ENCODE data around the gene ZDHHC13.
"Not testable (repeated sequence)": the region's sequence is repeated elsewhere in the genome, so short reads cannot be mapped to it uniquely, and the experiment has no call there.

The ZDHHC13 gene

DNA sequence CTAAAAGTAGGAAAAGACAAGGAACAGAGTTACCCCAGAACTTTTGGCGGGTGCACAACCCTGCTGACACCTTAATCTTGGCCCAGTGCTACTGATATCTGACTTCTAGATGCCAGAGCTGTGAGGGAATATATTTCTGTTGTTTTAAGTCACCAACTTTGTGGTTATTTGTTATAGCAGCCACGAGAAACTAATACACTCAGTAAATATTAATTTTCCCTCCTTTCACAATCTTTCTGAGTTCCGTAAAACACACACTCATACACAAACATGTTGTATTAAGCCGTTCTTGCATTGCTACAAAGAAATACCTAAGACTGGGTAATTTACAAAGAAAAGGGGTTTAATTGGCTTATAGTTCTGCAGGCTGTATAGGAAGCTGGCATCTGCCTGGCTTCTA, 16.1 kb upstream of the ZDHHC13 start:
- DNase-seq (ENCODE audit: low read depth) = no peak

GRCh38 chr11:19101796-19102520, 15.0 kb upstream of the ZDHHC13 start:
- no peak for DNase-seq (ENCODE audit: low read depth)

- DNase-seq (ENCODE audit: low read depth) = no peak
These were observed 14.5 kb upstream of the ZDHHC13 start for GRCh38 chr11:19102521-19102900.

- DNase-seq (ENCODE audit: low read depth) = no peak
These were observed 12.0 kb upstream of the ZDHHC13 start for GRCh38 chr11:19105011-19105410.

DNA sequence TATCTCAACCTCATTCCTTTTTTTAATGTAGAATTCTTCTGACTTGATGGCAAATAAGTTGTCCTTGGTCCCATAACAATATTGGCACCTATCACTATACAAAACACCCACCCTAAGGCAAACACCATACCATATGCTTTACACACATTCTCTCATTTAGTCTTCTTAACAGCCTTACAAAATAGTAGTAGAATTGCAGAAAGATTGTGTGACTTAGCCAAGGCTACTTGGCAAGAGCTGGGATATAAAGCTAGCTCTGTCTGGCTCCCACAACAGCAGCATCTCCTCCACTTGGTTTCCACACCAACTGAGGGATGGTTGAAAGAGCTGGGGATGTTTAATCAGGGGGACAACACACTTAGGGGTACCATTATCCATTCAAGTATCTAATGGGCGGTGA, 9.8 kb upstream of the ZDHHC13 start:
- DNase-seq (ENCODE audit: low read depth) = no peak

- DNase-seq (ENCODE audit: low read depth) = no peak
These were observed 6.7 kb upstream of the ZDHHC13 start for GRCh38 chr11:19110295-19110694.

- no peak for DNase-seq (ENCODE audit: low read depth)
These were observed 5.2 kb upstream of the ZDHHC13 start for GRCh38 chr11:19111809-19112208.

- DNase-seq (ENCODE audit: low read depth) = no peak
These were observed 545 bp upstream of the ZDHHC13 start for GRCh38 chr11:19116276-19116970.

DNA sequence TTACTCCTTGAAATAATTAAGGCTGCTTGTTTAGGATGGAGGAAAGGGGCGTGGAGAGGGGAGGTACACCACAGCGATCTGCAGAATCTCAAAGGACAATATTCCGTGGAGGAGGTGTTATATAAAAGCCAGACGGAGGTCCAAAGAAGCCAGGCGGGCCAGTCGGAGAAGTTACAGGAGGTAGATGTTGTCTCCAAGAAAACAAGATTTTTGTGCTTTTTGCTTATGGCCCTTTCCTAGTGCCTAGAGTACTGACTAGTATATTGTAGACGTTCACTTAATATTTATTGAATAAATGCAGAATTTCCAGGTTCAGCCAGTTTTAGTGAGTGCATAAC, 761 bp downstream of the ZDHHC13 start:
- no peak for DNase-seq (ENCODE audit: low read depth)

DNA sequence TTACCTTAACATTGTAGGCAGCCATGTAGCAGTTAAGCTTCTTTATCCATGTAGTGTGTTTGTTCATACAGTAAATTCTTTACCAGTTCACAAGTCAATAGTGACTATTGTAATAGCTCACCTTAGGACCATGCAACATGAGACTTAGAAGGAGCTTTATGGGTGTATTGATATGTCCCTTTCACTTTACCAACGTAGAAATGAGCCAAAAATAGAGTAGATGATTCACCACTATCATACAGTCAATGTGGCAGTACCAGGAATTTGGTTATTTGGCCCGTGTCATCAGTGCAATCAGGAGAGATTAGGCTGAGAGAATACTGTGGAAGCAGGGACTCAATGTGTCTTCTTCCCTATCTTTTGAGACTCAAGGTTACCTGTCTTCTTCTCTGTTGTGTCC, 4.7 kb downstream of the ZDHHC13 start:
- no peak for DNase-seq (ENCODE audit: low read depth)

DNA sequence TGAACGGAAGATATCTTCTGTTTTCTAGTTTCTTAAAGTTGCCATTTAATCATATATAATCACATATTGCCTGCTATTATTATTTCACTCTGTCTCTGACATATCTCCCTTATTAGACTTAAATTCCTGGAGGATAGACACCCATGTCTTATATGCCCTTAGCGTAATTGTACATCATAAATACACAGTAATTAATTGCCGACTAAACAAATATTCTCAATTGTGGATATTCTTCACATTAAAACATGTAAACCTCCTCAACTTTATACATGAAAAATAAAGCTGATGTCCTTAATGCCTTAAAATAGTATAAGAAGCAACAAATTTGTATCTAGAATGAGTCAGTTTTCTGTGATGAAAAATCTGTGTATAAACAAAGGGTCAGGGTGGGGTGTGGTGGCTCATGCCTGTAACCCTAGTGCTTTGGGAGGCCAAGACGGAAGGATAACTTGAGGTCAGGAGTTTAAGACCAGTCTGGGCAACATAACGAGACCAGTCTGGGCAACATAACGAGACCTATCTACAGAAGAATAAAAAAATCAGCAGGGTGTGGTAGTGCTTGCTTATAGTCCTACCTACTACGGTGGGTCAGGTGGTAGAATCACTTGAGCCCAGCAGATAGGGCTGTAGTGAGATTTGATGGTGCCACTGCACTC, 6.1 kb downstream of the ZDHHC13 start:
- no peak for DNase-seq (ENCODE audit: low read depth)

DNA sequence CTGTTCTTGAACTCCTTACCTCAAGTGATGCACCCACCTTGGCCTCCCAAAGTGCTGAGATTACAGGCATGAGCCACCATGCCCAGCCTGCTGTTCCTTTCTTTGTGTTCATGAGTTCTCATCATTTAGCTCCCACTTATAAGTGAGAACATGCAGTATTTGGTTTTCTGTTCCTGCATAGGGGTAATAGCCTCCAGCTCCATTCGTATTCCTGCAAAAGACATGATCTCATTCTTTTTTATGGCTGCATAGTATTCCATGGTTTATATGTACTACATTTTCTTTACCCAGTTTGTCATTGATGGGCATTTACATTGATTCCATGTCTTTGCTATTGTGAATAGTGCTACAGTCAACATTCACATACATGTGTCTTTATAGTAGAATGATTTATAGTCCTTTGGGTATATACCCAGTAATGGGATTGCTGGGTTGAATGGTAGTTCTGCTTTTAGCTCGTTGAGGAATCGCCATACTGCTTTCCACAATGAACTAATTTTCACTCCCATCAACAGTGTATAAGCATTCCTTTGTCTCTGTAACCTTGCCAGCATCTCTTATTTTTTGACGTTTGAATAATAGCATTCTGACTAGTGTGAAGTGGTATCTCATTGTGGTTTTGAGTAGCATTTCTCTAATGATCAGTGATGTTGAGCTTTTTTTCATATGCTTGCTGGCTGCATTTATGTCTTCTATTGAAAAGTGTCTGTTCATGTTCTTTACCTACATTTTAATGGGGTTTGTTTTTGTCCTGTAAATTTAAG, 9.8 kb downstream of the ZDHHC13 start:
- not testable (repeated sequence) for DNase-seq (ENCODE audit: low read depth)

GRCh38 chr11:19134004-19134403, 17.0 kb downstream of the ZDHHC13 start:
- no peak for DNase-seq (ENCODE audit: low read depth)

- DNase-seq (ENCODE audit: low read depth) = not testable (repeated sequence)
These were observed 19.9 kb downstream of the ZDHHC13 start for GRCh38 chr11:19136884-19137283.

GRCh38 chr11:19145319-19145718, 28.4 kb downstream of the ZDHHC13 start:
- no peak for DNase-seq (ENCODE audit: low read depth)

DNA sequence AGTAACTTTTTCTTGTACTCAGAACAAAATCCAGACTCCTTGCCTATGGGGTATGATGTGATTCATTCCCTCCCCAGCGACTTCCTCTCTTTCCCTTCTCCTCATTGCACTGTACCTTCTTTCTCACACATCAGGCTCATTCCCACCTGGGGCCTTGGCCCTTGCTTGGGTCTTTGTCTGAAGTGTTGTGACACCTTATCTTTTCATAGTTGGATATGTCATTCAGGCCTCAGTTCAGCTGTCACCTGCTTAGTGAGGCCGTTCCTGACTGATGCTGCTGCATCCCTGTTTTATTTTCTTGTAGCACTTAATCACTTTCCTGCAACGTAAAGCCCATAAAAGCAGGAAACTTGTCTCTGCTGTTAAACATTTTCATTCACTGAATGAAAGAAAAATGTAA, 39.9 kb downstream of the ZDHHC13 start:
- no peak for DNase-seq (ENCODE audit: low read depth)

- DNase-seq (ENCODE audit: low read depth) = no peak
These were observed 43.9 kb downstream of the ZDHHC13 start for GRCh38 chr11:19160847-19161246.

DNA sequence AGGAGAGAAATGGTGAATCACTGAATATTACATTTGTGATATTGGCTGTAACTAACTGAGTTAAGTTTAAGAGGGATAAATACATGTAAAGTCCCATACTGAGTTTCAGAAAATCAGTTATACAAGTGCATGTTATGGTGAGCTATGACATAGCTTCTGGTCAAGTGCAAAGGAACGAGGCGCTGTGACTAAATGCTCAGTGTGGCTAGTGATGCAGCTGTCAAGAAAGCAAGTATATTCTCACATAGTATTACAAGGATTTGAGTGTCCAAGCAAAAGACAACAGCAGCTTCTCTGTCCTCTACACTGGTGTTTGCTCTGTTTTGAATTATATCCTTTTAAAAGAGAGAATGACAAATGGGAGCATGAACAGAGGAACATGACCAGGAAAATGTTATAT, 44.7 kb downstream of the ZDHHC13 start:
- no peak for DNase-seq (ENCODE audit: low read depth)

DNA sequence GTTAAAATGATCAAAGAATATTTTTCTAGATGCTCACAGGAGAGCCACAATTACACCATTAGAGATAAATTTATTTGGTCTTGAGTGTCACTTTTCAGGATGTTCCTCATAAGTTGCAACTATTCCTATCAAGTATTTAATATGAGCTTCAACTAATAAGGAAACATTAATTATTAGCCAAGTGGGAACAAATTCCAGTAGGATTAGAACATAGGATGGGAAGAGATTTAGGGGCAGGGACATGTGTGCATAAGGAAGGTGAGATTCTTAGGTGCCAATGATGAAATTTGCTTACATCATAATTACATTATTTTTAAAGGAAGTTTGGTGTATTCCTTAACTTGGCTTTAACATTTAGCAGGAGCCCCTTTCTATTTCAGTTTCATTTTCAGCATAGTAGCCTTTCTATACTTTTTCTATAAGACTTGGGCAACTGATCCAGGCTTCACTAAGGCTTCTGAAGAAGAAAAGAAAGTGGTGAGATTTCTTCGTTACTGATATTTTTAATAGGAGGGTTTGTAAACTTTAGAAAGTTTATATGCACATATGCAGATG, 46.1 kb downstream of the ZDHHC13 start:
- no peak for DNase-seq (ENCODE audit: low read depth)

DNA sequence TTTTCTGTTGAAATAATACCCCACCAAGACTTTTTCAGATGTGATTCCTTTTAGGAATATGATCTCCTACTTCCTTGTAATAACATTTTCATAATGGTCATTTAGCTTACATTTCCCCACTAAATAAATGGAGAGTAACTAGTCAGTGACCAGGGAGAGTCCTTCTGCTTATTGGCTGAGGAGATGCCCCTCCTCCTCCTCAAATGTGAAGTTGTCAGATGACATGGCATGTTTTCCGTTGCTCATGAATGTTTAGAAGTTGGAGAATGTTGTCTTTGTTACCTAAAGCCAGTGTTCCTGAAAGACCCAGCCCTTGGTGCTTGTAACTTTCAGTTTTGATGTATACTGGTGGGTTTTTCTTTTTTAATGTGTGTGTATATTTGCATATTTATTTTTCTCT, 46.6 kb downstream of the ZDHHC13 start:
- DNase-seq (ENCODE audit: low read depth) = no peak

- no peak for DNase-seq (ENCODE audit: low read depth)
These were observed 47.4 kb downstream of the ZDHHC13 start for GRCh38 chr11:19164230-19164855.

DNA sequence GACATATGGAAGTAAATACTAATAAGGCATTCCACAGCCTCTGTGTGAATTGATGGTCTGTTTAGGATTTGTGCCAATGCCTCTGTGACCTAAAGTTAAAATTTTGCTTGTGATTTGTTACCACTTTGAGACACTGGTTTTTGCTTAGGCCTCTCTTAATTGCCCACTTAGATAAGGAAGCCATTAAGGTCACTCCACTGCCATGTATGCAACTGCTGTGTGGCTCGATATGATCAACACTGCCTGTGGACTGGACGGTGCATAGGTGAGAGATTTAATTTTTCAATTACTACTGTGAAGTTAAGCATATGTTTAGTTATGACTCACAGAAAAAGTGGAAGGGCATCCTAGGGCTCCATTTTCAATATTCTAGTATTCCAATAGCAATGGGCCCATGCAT, 47.9 kb downstream of the ZDHHC13 start:
- no peak for DNase-seq (ENCODE audit: low read depth)

All from T-helper 22 cell (primary cell).